Measurements from ENCODE around the gene STRA6.

DNA sequence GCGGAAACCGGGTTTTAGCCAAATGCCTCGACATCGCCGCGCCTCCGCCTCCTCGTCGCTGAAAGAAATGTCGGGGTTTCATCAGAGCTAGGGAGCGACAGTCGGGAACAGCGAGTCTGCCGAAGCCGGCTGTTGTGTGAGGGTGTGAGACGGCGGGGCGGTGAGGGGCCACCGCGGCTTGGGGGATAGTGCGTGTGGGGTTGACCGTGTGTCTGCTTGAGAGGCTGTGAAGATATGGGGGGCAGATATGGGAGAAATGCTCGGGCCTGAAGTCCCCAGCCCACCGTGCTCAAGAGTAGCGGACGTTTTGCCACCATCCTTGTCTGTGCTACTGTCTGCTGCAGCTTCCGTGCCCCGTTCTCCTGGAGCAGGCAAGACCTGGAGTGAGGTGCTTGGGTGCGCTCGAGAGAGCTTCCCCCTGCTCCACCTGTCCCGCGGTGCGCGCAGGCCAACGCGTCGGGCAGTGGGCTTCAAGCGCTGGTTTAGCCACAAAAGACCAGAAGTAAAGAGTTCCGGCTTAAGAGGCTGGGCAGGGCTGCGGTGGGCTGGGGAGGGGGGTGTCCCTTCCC lies 72.9 kb downstream of the STRA6 start:
- TF ChIP-seq, protein P1, sequence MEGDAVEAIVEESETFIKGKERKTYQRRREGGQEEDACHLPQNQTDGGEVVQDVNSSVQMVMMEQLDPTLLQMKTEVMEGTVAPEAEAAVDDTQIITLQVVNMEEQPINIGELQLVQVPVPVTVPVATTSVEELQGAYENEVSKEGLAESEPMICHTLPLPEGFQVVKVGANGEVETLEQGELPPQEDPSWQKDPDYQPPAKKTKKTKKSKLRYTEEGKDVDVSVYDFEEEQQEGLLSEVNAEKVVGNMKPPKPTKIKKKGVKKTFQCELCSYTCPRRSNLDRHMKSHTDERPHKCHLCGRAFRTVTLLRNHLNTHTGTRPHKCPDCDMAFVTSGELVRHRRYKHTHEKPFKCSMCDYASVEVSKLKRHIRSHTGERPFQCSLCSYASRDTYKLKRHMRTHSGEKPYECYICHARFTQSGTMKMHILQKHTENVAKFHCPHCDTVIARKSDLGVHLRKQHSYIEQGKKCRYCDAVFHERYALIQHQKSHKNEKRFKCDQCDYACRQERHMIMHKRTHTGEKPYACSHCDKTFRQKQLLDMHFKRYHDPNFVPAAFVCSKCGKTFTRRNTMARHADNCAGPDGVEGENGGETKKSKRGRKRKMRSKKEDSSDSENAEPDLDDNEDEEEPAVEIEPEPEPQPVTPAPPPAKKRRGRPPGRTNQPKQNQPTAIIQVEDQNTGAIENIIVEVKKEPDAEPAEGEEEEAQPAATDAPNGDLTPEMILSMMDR (conservative IDR thresholded peaks at IDR 0.05; ENCODE audit: low read length), result no peak
- no peak for TF ChIP-seq EZH2phosphoT487 (IDR thresholded peaks at IDR 0.05; ENCODE audit: borderline replicate concordance, low read depth, low read length)

Measured in OCI-LY7 (cell line).